ENCODE measurements around the gene NCKAP5. TPM values are rescaled to one million over a fixed set of nuclear protein-coding genes. Genes with fewer than 3 reads are reported as not detected.

Gene NCKAP5
- total RNA-seq, 3 donors from 2014 or later = 1.9 to 6.3 (median 2.3) TPM

DNA sequence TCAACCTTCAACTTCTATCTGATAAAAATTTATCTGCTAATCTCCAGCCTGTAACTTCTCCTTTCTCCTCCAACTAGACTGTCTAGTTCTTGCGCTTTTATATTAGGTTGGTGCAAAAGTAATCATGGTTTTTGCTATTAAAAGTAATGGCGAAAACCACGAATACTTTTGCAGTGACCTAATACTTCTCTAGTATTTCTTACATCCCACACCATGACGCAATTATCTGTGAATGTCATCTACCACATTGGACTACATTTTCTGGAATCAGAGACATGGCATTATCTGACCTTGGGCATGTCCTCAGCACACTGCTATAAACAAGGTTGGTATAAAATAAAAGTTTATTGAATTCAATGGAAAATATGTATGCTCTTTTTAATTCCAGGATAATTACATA lies 528.1 kb downstream of the NCKAP5 start:
- no peaks in the 10 kb centered on the region for H3K4me1 ChIP-seq (ENCODE audit: low read depth)
- H3K36me3 ChIP-seq (ENCODE audit: low read depth) = no peaks in the 10 kb centered on the region
- no peak for DNase-seq
- H3K4me3 ChIP-seq = no peak overlapping the region
- H3K9me3 ChIP-seq = peaks cover 4% of the 10 kb centered on the region
- intact Hi-C loops (cut with DNase I, micrococcal nuclease) = no loop called here
- TF ChIP-seq, protein P1, sequence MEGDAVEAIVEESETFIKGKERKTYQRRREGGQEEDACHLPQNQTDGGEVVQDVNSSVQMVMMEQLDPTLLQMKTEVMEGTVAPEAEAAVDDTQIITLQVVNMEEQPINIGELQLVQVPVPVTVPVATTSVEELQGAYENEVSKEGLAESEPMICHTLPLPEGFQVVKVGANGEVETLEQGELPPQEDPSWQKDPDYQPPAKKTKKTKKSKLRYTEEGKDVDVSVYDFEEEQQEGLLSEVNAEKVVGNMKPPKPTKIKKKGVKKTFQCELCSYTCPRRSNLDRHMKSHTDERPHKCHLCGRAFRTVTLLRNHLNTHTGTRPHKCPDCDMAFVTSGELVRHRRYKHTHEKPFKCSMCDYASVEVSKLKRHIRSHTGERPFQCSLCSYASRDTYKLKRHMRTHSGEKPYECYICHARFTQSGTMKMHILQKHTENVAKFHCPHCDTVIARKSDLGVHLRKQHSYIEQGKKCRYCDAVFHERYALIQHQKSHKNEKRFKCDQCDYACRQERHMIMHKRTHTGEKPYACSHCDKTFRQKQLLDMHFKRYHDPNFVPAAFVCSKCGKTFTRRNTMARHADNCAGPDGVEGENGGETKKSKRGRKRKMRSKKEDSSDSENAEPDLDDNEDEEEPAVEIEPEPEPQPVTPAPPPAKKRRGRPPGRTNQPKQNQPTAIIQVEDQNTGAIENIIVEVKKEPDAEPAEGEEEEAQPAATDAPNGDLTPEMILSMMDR (IDR thresholded peaks at IDR 0.05) = no peak
- ATAC-seq = no peak

DNA sequence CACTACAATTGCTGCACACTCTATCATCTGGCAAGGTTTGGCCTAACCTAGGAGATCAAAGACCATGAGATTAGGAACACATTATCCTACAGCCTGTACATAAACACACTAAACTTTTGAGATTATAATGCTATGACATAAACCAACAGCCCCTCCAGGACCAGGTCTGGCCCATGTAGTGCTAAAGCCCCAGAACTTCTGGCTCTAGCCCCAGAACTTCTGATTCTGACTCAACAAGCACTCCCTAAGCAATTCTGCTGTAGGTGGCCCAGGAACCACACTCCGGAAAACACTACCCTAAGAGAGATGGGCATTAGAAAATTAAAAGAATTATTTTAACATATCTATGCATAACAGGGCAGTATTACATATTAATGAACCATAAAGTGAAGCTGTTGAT lies 528.7 kb downstream of the NCKAP5 start:
- Histone ChIP-seq H3K36me3 (ENCODE audit: low read depth) (no peaks in the 10 kb centered on the region), H3K4me3 (no peak overlapping the region), H3K4me1 (ENCODE audit: low read depth) (no peaks in the 10 kb centered on the region), H3K9me3 (peaks cover 4% of the 10 kb centered on the region)
- intact Hi-C loops (cut with DNase I, micrococcal nuclease) = no loop called here
- ATAC-seq = no peak
- TF ChIP-seq, protein P1 (IDR thresholded peaks at IDR 0.05) = no peak
- DNase-seq = no peak

DNA sequence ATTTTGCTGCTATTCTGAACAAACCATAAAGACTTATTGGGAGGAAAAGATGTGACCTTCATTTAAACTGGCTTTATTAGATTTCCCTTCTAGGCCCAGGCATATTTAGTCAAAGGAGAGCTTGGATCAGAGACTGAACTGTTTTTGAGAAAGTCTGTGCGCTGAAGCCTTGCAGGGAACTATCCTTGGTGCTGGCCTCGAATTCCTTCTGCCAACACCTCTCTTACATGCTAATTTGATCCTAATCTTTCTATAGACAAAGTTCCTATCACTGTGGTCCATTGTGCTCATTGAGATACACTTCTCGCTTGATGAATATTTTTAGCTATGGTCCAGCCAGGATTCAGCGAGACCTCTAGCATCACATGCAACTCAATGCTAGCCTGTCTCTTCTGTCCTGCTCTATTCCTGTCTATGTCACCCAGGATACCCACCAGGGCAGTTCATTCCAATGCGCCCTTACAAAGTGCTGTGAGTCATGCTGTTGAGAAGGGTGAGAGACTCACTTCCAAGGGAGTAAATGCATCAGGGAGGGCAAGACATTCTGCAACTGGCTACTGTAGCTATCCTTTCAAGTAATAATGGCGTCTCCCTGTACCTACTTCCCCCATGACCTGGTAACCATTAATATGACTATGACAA lies 541.6 kb downstream of the NCKAP5 start:
- no peak overlapping the region for H3K4me3 ChIP-seq
- H3K36me3 ChIP-seq (ENCODE audit: low read depth) = no peaks in the 10 kb centered on the region
- no peaks in the 10 kb centered on the region for H3K4me1 ChIP-seq (ENCODE audit: low read depth)
- intact Hi-C loops (cut with DNase I, micrococcal nuclease) = no loop called here
- ATAC-seq = no peak
- TF ChIP-seq, protein P1 (IDR thresholded peaks at IDR 0.05) = no peak
- no peaks in the 10 kb centered on the region for H3K9me3 ChIP-seq
- DNase-seq = no peak

DNA sequence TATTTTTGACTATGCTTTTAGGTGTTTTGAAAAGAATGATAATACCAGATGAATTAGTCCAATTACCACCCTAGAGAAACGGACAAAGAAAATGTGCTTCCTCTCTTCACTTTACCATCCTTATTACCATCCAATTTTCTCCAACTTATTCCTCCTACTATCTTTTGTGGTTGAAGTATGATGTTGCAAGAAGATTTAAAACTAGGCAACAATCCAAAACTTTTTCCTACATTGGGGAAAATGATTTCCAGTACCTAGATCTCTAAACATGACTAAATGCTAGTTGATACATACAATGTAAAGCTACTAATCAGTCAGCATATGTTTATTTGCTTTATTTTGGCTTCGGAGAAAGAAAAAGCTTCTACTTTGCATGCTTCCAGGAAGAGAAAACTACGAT lies 543.3 kb downstream of the NCKAP5 start:
- no peak overlapping the region for H3K4me3 ChIP-seq
- TF ChIP-seq, protein P1 (IDR thresholded peaks at IDR 0.05) = no peak
- H3K4me1 ChIP-seq (ENCODE audit: low read depth) = no peaks in the 10 kb centered on the region
- intact Hi-C loops (cut with DNase I, micrococcal nuclease) = no loop called here
- no peak for ATAC-seq
- H3K9me3 ChIP-seq = no peaks in the 10 kb centered on the region
- H3K36me3 ChIP-seq (ENCODE audit: low read depth) = no peaks in the 10 kb centered on the region
- no peak for DNase-seq

DNA sequence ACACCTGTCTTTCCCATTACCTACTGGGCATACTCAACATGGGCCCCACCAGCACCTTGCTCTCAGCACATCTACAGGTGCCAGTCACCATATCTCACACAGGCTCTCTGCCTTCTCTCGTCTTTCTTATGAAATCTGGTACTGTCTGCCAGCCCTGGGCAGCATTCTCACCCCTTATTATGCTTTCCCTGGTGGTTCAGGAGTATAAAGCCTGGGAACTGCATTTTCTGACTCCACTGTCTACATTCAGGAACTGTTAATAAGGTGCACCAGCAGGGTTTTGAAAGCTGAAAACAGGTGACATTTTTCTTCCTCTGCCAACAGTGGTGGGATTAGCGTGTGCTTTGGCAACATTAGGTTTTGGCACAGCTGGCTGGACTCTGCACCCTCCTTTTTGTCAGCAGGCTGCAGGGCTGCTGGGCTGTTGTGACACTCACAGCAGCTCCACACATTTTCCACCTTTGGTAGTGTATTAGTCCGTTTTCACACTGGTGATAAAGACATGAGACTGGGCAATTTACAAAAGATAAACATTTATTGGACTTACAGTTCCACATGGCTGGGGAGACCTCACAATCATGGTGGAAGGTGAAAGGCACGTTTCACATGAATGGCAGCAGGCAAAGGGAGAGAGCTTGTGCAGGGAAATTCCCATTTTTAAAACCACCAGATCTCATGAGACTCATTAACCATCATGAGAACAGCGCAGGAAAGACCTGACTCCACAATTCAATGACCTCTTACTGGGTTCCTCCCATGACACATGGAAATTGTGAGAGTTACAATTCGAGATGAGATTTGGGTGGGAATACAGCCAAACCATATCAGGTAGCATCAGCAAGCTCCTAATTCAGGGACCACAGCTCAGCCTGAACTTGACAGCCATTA lies 555.2 kb downstream of the NCKAP5 start:
- DNase-seq (no peak), ATAC-seq (no peak)
- Histone ChIP-seq H3K4me1 (ENCODE audit: low read depth) (no peaks in the 10 kb centered on the region), H3K36me3 (ENCODE audit: low read depth) (no peaks in the 10 kb centered on the region), H3K4me3 (no peak overlapping the region), H3K9me3 (no peaks in the 10 kb centered on the region)
- intact Hi-C loops (cut with DNase I, micrococcal nuclease) = no loop called here
- TF ChIP-seq, protein P1 (IDR thresholded peaks at IDR 0.05) = no peak
